ENCODE data around the gene STUB1.

STUB1 gene

GRCh38 chr16:706189-707061 is 26.2 kb downstream of the STUB1 start:
- TF ChIP-seq CTCF (IDR thresholded peaks at IDR 0.05; ENCODE audit: borderline replicate concordance, control extremely low read depth, extremely low read depth, insufficient read depth, missing control alignments) = no peak
- DNase-seq (ENCODE audit: low spot score) = no peak
- in situ Hi-C loops (cut with MboI; ENCODE audit: low sequenced_read_pairs, unreplicated experiment) = no loop called here

- no peak for DNase-seq (ENCODE audit: low spot score)
- TF ChIP-seq CTCF (IDR thresholded peaks at IDR 0.05; ENCODE audit: borderline replicate concordance, control extremely low read depth, extremely low read depth, insufficient read depth, missing control alignments) = no peak
- in situ Hi-C loops (cut with MboI; ENCODE audit: low sequenced_read_pairs, unreplicated experiment) = no loop called here
These were observed 26.9 kb downstream of the STUB1 start for GRCh38 chr16:707062-707538.

- in situ Hi-C loops (cut with MboI; ENCODE audit: low sequenced_read_pairs, unreplicated experiment) = no loop called here
- no peak for DNase-seq (ENCODE audit: low spot score)
- TF ChIP-seq CTCF (IDR thresholded peaks at IDR 0.05; ENCODE audit: borderline replicate concordance, control extremely low read depth, extremely low read depth, insufficient read depth, missing control alignments) = no peak
These were observed 27.8 kb downstream of the STUB1 start for GRCh38 chr16:708019-708418.

- TF ChIP-seq CTCF (IDR thresholded peaks at IDR 0.05; ENCODE audit: borderline replicate concordance, control extremely low read depth, extremely low read depth, insufficient read depth, missing control alignments) = no peak
- in situ Hi-C loops (cut with MboI; ENCODE audit: low sequenced_read_pairs, unreplicated experiment) = no loop called here
These were observed 28.7 kb downstream of the STUB1 start for GRCh38 chr16:708959-709358.

GRCh38 chr16:709566-710499 is 29.6 kb downstream of the STUB1 start:
- DNase-seq (ENCODE audit: low spot score) = no peak
- TF ChIP-seq CTCF (IDR thresholded peaks at IDR 0.05; ENCODE audit: borderline replicate concordance, control extremely low read depth, extremely low read depth, insufficient read depth, missing control alignments) = no peak
- in situ Hi-C loops (cut with MboI; ENCODE audit: low sequenced_read_pairs, unreplicated experiment) = loop anchor here (5.0 kb wide), 1 partner anchor 72 kb away; no protein-coding TSS in a partner anchor

More at GRCh38 chr16:708959-709358, 28.7 kb downstream of the STUB1 start:
- no peak for DNase-seq (ENCODE audit: low spot score)

- in situ Hi-C loops (cut with MboI; ENCODE audit: low sequenced_read_pairs, unreplicated experiment) = loop anchor here (5.0 kb wide), 1 partner anchor 72 kb away; no protein-coding TSS in a partner anchor
- TF ChIP-seq CTCF (IDR thresholded peaks at IDR 0.05; ENCODE audit: borderline replicate concordance, control extremely low read depth, extremely low read depth, insufficient read depth, missing control alignments) = no peak
- no peak for DNase-seq (ENCODE audit: low spot score)
These were observed 30.4 kb downstream of the STUB1 start for GRCh38 chr16:710500-711075.
